Activated CD8-positive, alpha-beta memory T cell treated with anti-CD3 and anti-CD28 coated beads for 1 hour (primary cell): ENCODE data around the gene ZNF529.
"Not testable (repeated sequence)": the region's sequence is repeated elsewhere in the genome, so short reads cannot be mapped to it uniquely, and the experiment has no call there.

Source experiments
- DNase-seq, 2 donors: peaks; one replicate each; pipeline ENCODE4 v3.0.0-alpha.2; 2020; ENCODE audit warnings: low read depth in 1 of 2; ENCODE audit errors: extremely low read depth in 1 of 2

ZNF529 gene

GRCh38 chr19:36573020-36573894 is at the start of gene ZNF529:
ZNF529 (minus strand) TSS chr19:36573292; CDS start chr19:36572346, 946 bp downstream.
- peak; percentile 67 to 84 for DNase-seq

GRCh38 chr19:36605877-36606478 is 32.9 kb upstream of the ZNF529 start:
- no peak for DNase-seq

GRCh38 chr19:36605101-36605876 is 32.2 kb upstream of the ZNF529 start, which contains the start of gene ZNF382:
ZNF382 (plus strand) TSS chr19:36605313; CDS start chr19:36609915, 4,602 bp downstream.
- peak; percentile 62 to 86 for DNase-seq

- DNase-seq = peak; percentile 70 to 77
Measured at GRCh38 chr19:36604656-36605100, 31.6 kb upstream of the ZNF529 start.

GRCh38 chr19:36602681-36603080 is 29.6 kb upstream of the ZNF529 start:
- not testable (repeated sequence) for DNase-seq

GRCh38 chr19:36579255-36579654 is 6.2 kb upstream of the ZNF529 start:
- DNase-seq = no peak

GRCh38 chr19:36577271-36577996 is 4.3 kb upstream of the ZNF529 start:
- DNase-seq = no peak

GRCh38 chr19:36574741-36575140 is 1.6 kb upstream of the ZNF529 start:
- DNase-seq = no peak

GRCh38 chr19:36573895-36574720 is 1.0 kb upstream of the ZNF529 start:
- no peak for DNase-seq

- DNase-seq = no peak
Measured at GRCh38 chr19:36572593-36573019, 486 bp downstream of the ZNF529 start.

GRCh38 chr19:36564391-36564790 is 8.7 kb downstream of the ZNF529 start:
- no peak for DNase-seq

- no peak for DNase-seq
Measured at GRCh38 chr19:36547001-36547732, 25.9 kb downstream of the ZNF529 start.

GRCh38 chr19:36528921-36529518 is 44.1 kb downstream of the ZNF529 start:
- peak in 1 of 2 donors; percentile 1 for DNase-seq

GRCh38 chr19:36528194-36528920 is 44.7 kb downstream of the ZNF529 start, which contains the start of gene ZNF260:
ZNF260 (minus strand) TSS chr19:36528271; CDS start chr19:36515238, 13,033 bp downstream.
- DNase-seq = peak; percentile 81 to 85

GRCh38 chr19:36527873-36528193 is 45.3 kb downstream of the ZNF529 start:
- no peak for DNase-seq

GRCh38 chr19:36527341-36527740 is 45.8 kb downstream of the ZNF529 start:
- no peak for DNase-seq

- no peak for DNase-seq
Measured at GRCh38 chr19:36526581-36526980, 46.5 kb downstream of the ZNF529 start.

- no peak for DNase-seq
Measured at GRCh38 chr19:36524617-36525016, 48.5 kb downstream of the ZNF529 start.
